HCT116 (cell line): Measurements from ENCODE around the gene HSPA9.

Source experiments
- CBX3 ChIP-seq: IDR thresholded peaks from 2 replicates; pipeline ENCODE4 v1.6.1; 2012; ENCODE audit warnings: low read depth
- CTCF ChIP-seq, 3 experiments: fragments of 200-600 bp in 1 of 3; sonication (generic) in 1 of 3; IDR thresholded peaks in 2 of 3; conservative IDR thresholded peaks in 1 of 3; 2 replicates each; pipeline ENCODE4 v1.5.1; 2012 to 2017; ENCODE audit warnings: low read depth in 2 of 3, low read length in 2 of 3, antibody characterized with exemption in 1 of 3, borderline replicate concordance in 1 of 3, control low read depth in 1 of 3, mild to moderate bottlenecking in 1 of 3, mixed read lengths in 1 of 3, mixed run types in 1 of 3, moderate library complexity in 1 of 3; ENCODE audit not compliant: insufficient read depth in 1 of 3
- EGR1 ChIP-seq: IDR thresholded peaks from 2 replicates; pipeline ENCODE4 v1.6.1; 2012; ENCODE audit warnings: low read depth
- EZH2 ChIP-seq: fragments of 200-600 bp; sonication (generic); IDR thresholded peaks from 2 replicates; pipeline ENCODE4 v1.6.1; 2017; ENCODE audit warnings: antibody characterized with exemption, mixed run types
- MAX ChIP-seq: IDR thresholded peaks from 2 replicates; pipeline ENCODE4 v1.6.1; 2012
- POLR2A ChIP-seq: IDR thresholded peaks from 2 replicates; pipeline ENCODE4 v1.7.0; 2011; ENCODE audit warnings: borderline replicate concordance; ENCODE audit not compliant: insufficient read depth, insufficient read length; ENCODE audit errors: extremely low read depth
- POLR2AphosphoS5 ChIP-seq: IDR thresholded peaks from 2 replicates; pipeline ENCODE4 v1.6.1; 2011; ENCODE audit warnings: mild to moderate bottlenecking, low read depth, low read length, moderate library complexity
- RAD21 ChIP-seq: IDR thresholded peaks from 2 replicates; pipeline ENCODE4 v1.6.1; 2012; ENCODE audit warnings: low read depth, mild to moderate bottlenecking
- SIN3A ChIP-seq: IDR thresholded peaks from 2 replicates; pipeline ENCODE4 v1.6.1; 2012; ENCODE audit warnings: low read depth
- YY1 ChIP-seq: IDR thresholded peaks from 2 replicates; pipeline ENCODE4 v1.6.1; 2011; ENCODE audit warnings: low read length, low read depth, moderate library complexity, mild to moderate bottlenecking; ENCODE audit not compliant: insufficient replicate concordance; ENCODE audit errors: extremely low read depth
- ZBTB33 ChIP-seq: IDR thresholded peaks from 2 replicates; pipeline ENCODE4 v1.6.1; 2011; ENCODE audit warnings: mild to moderate bottlenecking, low read length, moderate library complexity; ENCODE audit not compliant: insufficient replicate concordance; ENCODE audit errors: extremely low read depth
- TF ChIP-seq, protein P1 (sequence below): IDR thresholded peaks from 2 replicates; pipeline ENCODE4 v1.6.1; 2012; ENCODE audit warnings: low read depth

DNA sequence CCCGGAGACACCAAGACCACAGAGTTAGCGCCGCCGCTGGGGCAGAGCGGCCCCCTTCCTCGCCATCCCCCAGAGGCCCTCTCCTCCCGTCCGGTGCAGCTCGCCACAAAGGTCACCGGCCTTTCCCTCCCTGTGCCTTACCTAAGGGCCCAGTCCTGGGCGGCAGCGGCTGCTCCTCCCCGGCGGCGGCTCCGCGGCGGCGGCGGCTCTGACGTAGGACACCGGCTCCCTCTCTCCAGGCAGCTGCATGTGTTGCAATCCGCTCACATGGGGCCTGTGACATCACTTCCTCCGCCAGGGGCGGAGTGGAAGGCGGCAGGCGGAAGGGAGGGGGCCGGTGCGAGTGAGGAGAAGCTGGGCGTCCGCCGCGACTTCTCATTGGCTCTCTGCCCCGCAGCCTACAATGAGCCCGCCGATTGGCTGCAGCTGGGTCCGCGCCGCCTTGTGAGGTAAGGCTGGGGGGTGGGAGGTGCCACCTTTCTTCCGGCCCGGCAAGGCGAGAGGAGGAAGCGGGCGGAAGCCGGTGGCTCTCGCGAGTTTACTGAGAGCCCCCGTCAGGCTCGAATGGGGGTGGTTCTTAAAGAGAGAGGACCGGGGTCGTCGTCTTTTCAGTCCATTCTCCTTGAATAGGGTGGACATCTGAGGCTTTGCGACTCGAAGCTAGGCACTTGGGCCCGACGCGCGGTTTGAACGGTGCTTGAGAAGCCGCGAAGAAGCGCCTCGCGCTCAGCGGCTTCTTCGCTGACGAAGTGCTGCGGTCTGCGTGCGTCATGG is 32.1 kb downstream of the HSPA9 start, which contains the start of gene ETF1:
- peak; percentile 95 for TF ChIP-seq ZBTB33
- peak; percentile 18 for TF ChIP-seq POLR2A
- no peak for TF ChIP-seq SIN3A
- TF ChIP-seq EZH2: no peak
- no peak for TF ChIP-seq CTCF (IDR thresholded peaks at IDR 0.05 in 2 of 3, conservative IDR thresholded peaks at IDR 0.05 in 1 of 3; ENCODE audit: borderline replicate concordance in 1 of 3, insufficient read depth in 1 of 3, low read depth in 2 of 3, low read length in 2 of 3)
- TF ChIP-seq YY1: peak; percentile 42
- TF ChIP-seq, protein P1, sequence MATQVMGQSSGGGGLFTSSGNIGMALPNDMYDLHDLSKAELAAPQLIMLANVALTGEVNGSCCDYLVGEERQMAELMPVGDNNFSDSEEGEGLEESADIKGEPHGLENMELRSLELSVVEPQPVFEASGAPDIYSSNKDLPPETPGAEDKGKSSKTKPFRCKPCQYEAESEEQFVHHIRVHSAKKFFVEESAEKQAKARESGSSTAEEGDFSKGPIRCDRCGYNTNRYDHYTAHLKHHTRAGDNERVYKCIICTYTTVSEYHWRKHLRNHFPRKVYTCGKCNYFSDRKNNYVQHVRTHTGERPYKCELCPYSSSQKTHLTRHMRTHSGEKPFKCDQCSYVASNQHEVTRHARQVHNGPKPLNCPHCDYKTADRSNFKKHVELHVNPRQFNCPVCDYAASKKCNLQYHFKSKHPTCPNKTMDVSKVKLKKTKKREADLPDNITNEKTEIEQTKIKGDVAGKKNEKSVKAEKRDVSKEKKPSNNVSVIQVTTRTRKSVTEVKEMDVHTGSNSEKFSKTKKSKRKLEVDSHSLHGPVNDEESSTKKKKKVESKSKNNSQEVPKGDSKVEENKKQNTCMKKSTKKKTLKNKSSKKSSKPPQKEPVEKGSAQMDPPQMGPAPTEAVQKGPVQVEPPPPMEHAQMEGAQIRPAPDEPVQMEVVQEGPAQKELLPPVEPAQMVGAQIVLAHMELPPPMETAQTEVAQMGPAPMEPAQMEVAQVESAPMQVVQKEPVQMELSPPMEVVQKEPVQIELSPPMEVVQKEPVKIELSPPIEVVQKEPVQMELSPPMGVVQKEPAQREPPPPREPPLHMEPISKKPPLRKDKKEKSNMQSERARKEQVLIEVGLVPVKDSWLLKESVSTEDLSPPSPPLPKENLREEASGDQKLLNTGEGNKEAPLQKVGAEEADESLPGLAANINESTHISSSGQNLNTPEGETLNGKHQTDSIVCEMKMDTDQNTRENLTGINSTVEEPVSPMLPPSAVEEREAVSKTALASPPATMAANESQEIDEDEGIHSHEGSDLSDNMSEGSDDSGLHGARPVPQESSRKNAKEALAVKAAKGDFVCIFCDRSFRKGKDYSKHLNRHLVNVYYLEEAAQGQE: no peak
- no peak for TF ChIP-seq MAX
- TF ChIP-seq POLR2AphosphoS5: peak; percentile 61
- no peak for TF ChIP-seq EGR1
- no peak for TF ChIP-seq RAD21
- TF ChIP-seq CBX3: no peak
